ENCODE data around the gene TES. TPM values are rescaled to one million over a fixed set of nuclear protein-coding genes. Genes with fewer than 3 reads are reported as not detected.

Gene TES
- total and polyA plus RNA-seq, 9 of the 15 experiments (the other 6 are each of a cell fraction or from before 2014, with no cell fraction given) = 20.7 to 61.6 (median 53.8) TPM

DNA sequence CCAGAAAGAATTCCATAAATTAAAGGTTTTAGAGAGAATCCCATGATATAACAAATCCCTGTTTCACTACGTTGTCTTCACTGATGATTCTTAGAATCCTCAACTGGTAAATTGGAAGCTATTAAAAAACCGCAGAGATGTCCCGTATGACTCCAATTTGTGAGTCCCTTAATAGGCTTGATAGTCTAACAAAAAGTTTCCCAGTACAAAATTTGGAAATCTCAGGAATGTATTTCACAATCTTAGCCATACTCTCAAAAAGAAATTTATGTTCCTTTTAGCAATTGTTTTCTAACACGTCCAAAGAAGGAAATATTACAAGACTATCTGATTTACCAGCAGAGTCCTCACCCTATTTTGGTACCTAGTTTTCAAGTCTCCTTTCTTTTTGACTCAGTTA is 2.5 kb downstream of the TES start (continued):
- TF ChIP-seq ZNF347 (CRISPR knock-in tag; IDR thresholded peaks at IDR 0.05; ENCODE audit: low read depth) (no peak), E2F3 (CRISPR knock-in tag; IDR thresholded peaks at IDR 0.05) (no peak), ZFP1 (CRISPR knock-in tag; IDR thresholded peaks at IDR 0.05) (0 out of 2 replicates have a peak, but pooled peaks have one; percentile 7), TEAD2 (tag; IDR thresholded peaks at IDR 0.05) (no peak), ZNF780A (CRISPR knock-in tag; IDR thresholded peaks at IDR 0.05) (no peak), CXXC5 (CRISPR knock-in tag; IDR thresholded peaks at IDR 0.05) (0 out of 2 replicates have a peak, but pooled peaks have one; percentile 5), SMAD4 (CRISPR knock-in tag; conservative IDR thresholded peaks at IDR 0.05) (no peak), PRPF4 (IDR thresholded peaks at IDR 0.05; ENCODE audit: insufficient read depth, low read depth, low read length, poor library complexity, severe bottlenecking) (no peak), RFX5 (IDR thresholded peaks at IDR 0.05; ENCODE audit: low read depth, low read length) (no peak), KLF16 (IDR thresholded peaks at IDR 0.05) (no peak), POLR2G (IDR thresholded peaks at IDR 0.05; ENCODE audit: low read depth, low read length) (peak; percentile 29; the same call in 1 of the 2 replicates), SMAD2 (IDR thresholded peaks at IDR 0.05; ENCODE audit: low read depth, low read length) (no peak), MYNN (IDR thresholded peaks at IDR 0.05) (no peak), MYNN (CRISPR knock-in tag; IDR thresholded peaks at IDR 0.05) (no peak), SMC3 (conservative IDR thresholded peaks at IDR 0.05; ENCODE audit: insufficient read depth, low read depth, low read length) (no peak), PYGO2 (tag; IDR thresholded peaks at IDR 0.05) (no peak), KDM5B (IDR thresholded peaks at IDR 0.05; ENCODE audit: insufficient replicate concordance, low read depth, low read length) (no peak), CHCHD3 (CRISPR knock-in tag; IDR thresholded peaks at IDR 0.05) (no peak), RCOR1 (IDR thresholded peaks at IDR 0.05; ENCODE audit: borderline replicate concordance in 1 of 2, low read depth in 2 of 2, low read length in 2 of 2) (0 out of 4 replicates have a peak, but pooled peaks of 1 of the 2 experiments have one; percentile 31), CEBPG (CRISPR knock-in tag; IDR thresholded peaks at IDR 0.05) (no peak), CEBPG (tag; conservative IDR thresholded peaks at IDR 0.05 in 1 of 2, IDR thresholded peaks at IDR 0.05 in 1 of 2) (peak in 1 of 2 experiments; percentile 82; a peak in 3 of 4 replicates), PRMT5 (CRISPR knock-in tag; IDR thresholded peaks at IDR 0.05) (no peak), PPARD (CRISPR knock-in tag; IDR thresholded peaks at IDR 0.05) (no peak), ELF4 (CRISPR knock-in tag; IDR thresholded peaks at IDR 0.05) (no peak), FOXA1 (IDR thresholded peaks at IDR 0.05; ENCODE audit: borderline replicate concordance) (no peak), ZZZ3 (IDR thresholded peaks at IDR 0.05) (no peak), WHSC1 (IDR thresholded peaks at IDR 0.05; ENCODE audit: low read length) (no peak), ZNF316 (IDR thresholded peaks at IDR 0.05) (no peak), NCOA4 (IDR thresholded peaks at IDR 0.05; ENCODE audit: partially characterized antibody) (no peak), KHSRP (IDR thresholded peaks at IDR 0.05) (no peak), ZNF507 (tag; conservative IDR thresholded peaks at IDR 0.05) (no peak)
- TF ChIP-seq, protein P1, sequence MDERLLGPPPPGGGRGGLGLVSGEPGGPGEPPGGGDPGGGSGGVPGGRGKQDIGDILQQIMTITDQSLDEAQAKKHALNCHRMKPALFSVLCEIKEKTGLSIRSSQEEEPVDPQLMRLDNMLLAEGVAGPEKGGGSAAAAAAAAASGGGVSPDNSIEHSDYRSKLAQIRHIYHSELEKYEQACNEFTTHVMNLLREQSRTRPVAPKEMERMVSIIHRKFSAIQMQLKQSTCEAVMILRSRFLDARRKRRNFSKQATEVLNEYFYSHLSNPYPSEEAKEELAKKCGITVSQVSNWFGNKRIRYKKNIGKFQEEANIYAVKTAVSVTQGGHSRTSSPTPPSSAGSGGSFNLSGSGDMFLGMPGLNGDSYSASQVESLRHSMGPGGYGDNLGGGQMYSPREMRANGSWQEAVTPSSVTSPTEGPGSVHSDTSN (CRISPR knock-in tag; IDR thresholded peaks at IDR 0.05; ENCODE audit: low read depth) = no peak
- TF ChIP-seq, protein P1 (tag; conservative IDR thresholded peaks at IDR 0.05; ENCODE audit: low read depth) = peak; percentile 27; the same call in 1 of the 2 replicates

All from K562 (cell line).